Activated naive CD8-positive, alpha-beta T cell (primary cell): ENCODE results near the gene LPA.

Experiments used
- H3K27ac Mint-ChIP-seq: one replicate; pipeline ENCODE4 v1.8.0; 2021; ENCODE audit warnings: mixed read lengths
- H3K27me3 Mint-ChIP-seq: one replicate; pipeline ENCODE4 v1.8.0; 2021; ENCODE audit warnings: mixed read lengths
- H3K36me3 Mint-ChIP-seq: one replicate; pipeline ENCODE4 v1.8.0; 2021; ENCODE audit warnings: mixed read lengths
- H3K4me1 Mint-ChIP-seq: one replicate; pipeline ENCODE4 v1.8.0; 2021; ENCODE audit warnings: low read depth, mixed read lengths
- H3K4me3 Mint-ChIP-seq: one replicate; pipeline ENCODE4 v1.8.0; 2021; ENCODE audit warnings: mild to moderate bottlenecking, mixed read lengths
- H3K9me3 Mint-ChIP-seq: one replicate; pipeline ENCODE4 v1.8.0; 2021; ENCODE audit warnings: low read depth, mixed read lengths

The LPA gene

GRCh38 chr6:160510976-160511617 is 153.0 kb downstream of the LPA start:
- Mint-ChIP-seq H3K4me1 (no peaks in the 10 kb centered on the region), H3K9me3 (no peaks in the 10 kb centered on the region), H3K27ac (no peak overlapping the region), H3K36me3 (peaks cover 5% of the 10 kb centered on the region), H3K4me3 (no peak overlapping the region), H3K27me3 (peaks cover 14% of the 10 kb centered on the region)

- Mint-ChIP-seq H3K27me3 (peaks cover 14% of the 10 kb centered on the region), H3K4me3 (no peak overlapping the region), H3K9me3 (no peaks in the 10 kb centered on the region), H3K27ac (no peak overlapping the region), H3K4me1 (no peaks in the 10 kb centered on the region), H3K36me3 (peaks cover 5% of the 10 kb centered on the region)
These were observed 153.9 kb downstream of the LPA start for GRCh38 chr6:160510199-160510598.

- Mint-ChIP-seq H3K27me3 (peaks cover 14% of the 10 kb centered on the region), H3K4me1 (no peaks in the 10 kb centered on the region), H3K27ac (no peak overlapping the region), H3K4me3 (no peak overlapping the region), H3K36me3 (peaks cover 2% of the 10 kb centered on the region), H3K9me3 (peaks cover 2% of the 10 kb centered on the region)
These were observed 154.5 kb downstream of the LPA start for GRCh38 chr6:160509610-160510009.

GRCh38 chr6:160508599-160508998 is 155.5 kb downstream of the LPA start:
- H3K27ac Mint-ChIP-seq: no peak overlapping the region
- peaks cover 13% of the 10 kb centered on the region for H3K27me3 Mint-ChIP-seq
- H3K4me1 Mint-ChIP-seq: no peaks in the 10 kb centered on the region
- H3K9me3 Mint-ChIP-seq: peaks cover 4% of the 10 kb centered on the region
- H3K4me3 Mint-ChIP-seq: no peak overlapping the region
- H3K36me3 Mint-ChIP-seq: peaks cover 8% of the 10 kb centered on the region

GRCh38 chr6:160507420-160507819 is 156.7 kb downstream of the LPA start:
- Mint-ChIP-seq H3K4me1 (no peaks in the 10 kb centered on the region), H3K27me3 (peaks cover 5% of the 10 kb centered on the region), H3K9me3 (peaks cover 4% of the 10 kb centered on the region), H3K4me3 (no peak overlapping the region), H3K27ac (no peak overlapping the region), H3K36me3 (peaks cover 6% of the 10 kb centered on the region)

GRCh38 chr6:160505970-160506369 is 158.1 kb downstream of the LPA start:
- peaks cover 11% of the 10 kb centered on the region for H3K36me3 Mint-ChIP-seq

GRCh38 chr6:160500639-160501038 is 163.4 kb downstream of the LPA start:
- H3K9me3 Mint-ChIP-seq: peaks cover 4% of the 10 kb centered on the region
- peaks cover 27% of the 10 kb centered on the region for H3K36me3 Mint-ChIP-seq
- H3K4me3 Mint-ChIP-seq: no peak overlapping the region
- H3K4me1 Mint-ChIP-seq: no peaks in the 10 kb centered on the region
- no peak overlapping the region for H3K27ac Mint-ChIP-seq
- H3K27me3 Mint-ChIP-seq: peaks cover 2% of the 10 kb centered on the region

More at GRCh38 chr6:160505970-160506369, 158.1 kb downstream of the LPA start:
- H3K4me1 Mint-ChIP-seq: no peaks in the 10 kb centered on the region
- H3K27ac Mint-ChIP-seq: no peak overlapping the region
- H3K27me3 Mint-ChIP-seq: peaks cover 6% of the 10 kb centered on the region
- peaks cover 4% of the 10 kb centered on the region for H3K9me3 Mint-ChIP-seq
- H3K4me3 Mint-ChIP-seq: no peak overlapping the region

- Mint-ChIP-seq H3K4me3 (no peak overlapping the region), H3K27ac (no peak overlapping the region), H3K27me3 (no peaks in the 10 kb centered on the region), H3K36me3 (peaks cover 29% of the 10 kb centered on the region), H3K4me1 (no peaks in the 10 kb centered on the region), H3K9me3 (no peaks in the 10 kb centered on the region)
These were observed 169.5 kb downstream of the LPA start for GRCh38 chr6:160494576-160494975.

GRCh38 chr6:160489091-160489490 is 175.0 kb downstream of the LPA start:
- H3K27me3 Mint-ChIP-seq: no peaks in the 10 kb centered on the region
- no peaks in the 10 kb centered on the region for H3K9me3 Mint-ChIP-seq
- H3K27ac Mint-ChIP-seq: no peak overlapping the region
- no peaks in the 10 kb centered on the region for H3K4me1 Mint-ChIP-seq
- peaks cover 43% of the 10 kb centered on the region for H3K36me3 Mint-ChIP-seq
- no peak overlapping the region for H3K4me3 Mint-ChIP-seq

GRCh38 chr6:160487116-160487515 is 177.0 kb downstream of the LPA start:
- H3K27me3 Mint-ChIP-seq: no peaks in the 10 kb centered on the region
- H3K4me1 Mint-ChIP-seq: no peaks in the 10 kb centered on the region
- no peak overlapping the region for H3K27ac Mint-ChIP-seq
- H3K4me3 Mint-ChIP-seq: no peak overlapping the region
- peaks cover 41% of the 10 kb centered on the region for H3K36me3 Mint-ChIP-seq
- H3K9me3 Mint-ChIP-seq: no peaks in the 10 kb centered on the region
